ENCODE measurements around the gene USP49.
A peak's percentile ranks its signal among the peaks of the same experiment; 100 is the strongest.

Gene USP49

GRCh38 chr6:41874741-41875140 is 20.4 kb downstream of the USP49 start:
- DNase-seq (ENCODE audit: low read depth in 2 of 2), result no peak

GRCh38 chr6:41872147-41872546 is 23.0 kb downstream of the USP49 start:
- no peak for DNase-seq (ENCODE audit: low read depth in 2 of 2)

- DNase-seq (ENCODE audit: low read depth in 2 of 2), result no peak
These were observed 23.5 kb downstream of the USP49 start for GRCh38 chr6:41871691-41872090.

- DNase-seq (ENCODE audit: low read depth in 2 of 2), result no peak
These were observed 35.8 kb downstream of the USP49 start for GRCh38 chr6:41859356-41859755.

- DNase-seq (ENCODE audit: low read depth in 2 of 2), result no peak
These were observed 36.5 kb downstream of the USP49 start for GRCh38 chr6:41858703-41859102.

GRCh38 chr6:41850861-41851260 is 44.3 kb downstream of the USP49 start:
- DNase-seq (ENCODE audit: low read depth in 2 of 2), result no peak

- peak; percentile 27 to 37 for DNase-seq (ENCODE audit: low read depth in 2 of 2)
These were observed 48.4 kb downstream of the USP49 start for GRCh38 chr6:41846666-41847237.

- DNase-seq (ENCODE audit: low read depth in 2 of 2), result no peak
These were observed 52.0 kb downstream of the USP49 start for GRCh38 chr6:41843178-41843577.

- DNase-seq (ENCODE audit: low read depth in 2 of 2), result no peak
These were observed 54.8 kb downstream of the USP49 start for GRCh38 chr6:41840326-41840725.

- no peak for DNase-seq (ENCODE audit: low read depth in 2 of 2)
These were observed 58.5 kb downstream of the USP49 start for GRCh38 chr6:41836660-41837052.

- DNase-seq (ENCODE audit: low read depth in 2 of 2), result no peak
These were observed 59.0 kb downstream of the USP49 start for GRCh38 chr6:41836022-41836659.

- no peak for DNase-seq (ENCODE audit: low read depth in 2 of 2)
These were observed 62.9 kb downstream of the USP49 start for GRCh38 chr6:41832263-41832662.

- no peak for DNase-seq (ENCODE audit: low read depth in 2 of 2)
These were observed 68.7 kb downstream of the USP49 start for GRCh38 chr6:41826343-41827022.

- no peak for DNase-seq (ENCODE audit: low read depth in 2 of 2)
These were observed 70.3 kb downstream of the USP49 start for GRCh38 chr6:41824571-41825569.

GRCh38 chr6:41823178-41823577 is 72.0 kb downstream of the USP49 start:
- no peak for DNase-seq (ENCODE audit: low read depth in 2 of 2)

- DNase-seq (ENCODE audit: low read depth in 2 of 2), result no peak
These were observed 73.2 kb downstream of the USP49 start for GRCh38 chr6:41822021-41822420.

GRCh38 chr6:41821266-41821665 is 73.9 kb downstream of the USP49 start:
- no peak for DNase-seq (ENCODE audit: low read depth in 2 of 2)

GRCh38 chr6:41818271-41819054 is 76.7 kb downstream of the USP49 start:
- DNase-seq (ENCODE audit: low read depth in 2 of 2), result no peak

GRCh38 chr6:41815587-41815986 is 79.6 kb downstream of the USP49 start:
- DNase-seq (ENCODE audit: low read depth in 2 of 2), result no peak

GRCh38 chr6:41814629-41815028 is 80.5 kb downstream of the USP49 start:
- no peak for DNase-seq (ENCODE audit: low read depth in 2 of 2)

GRCh38 chr6:41813956-41814355 is 81.2 kb downstream of the USP49 start:
- no peak for DNase-seq (ENCODE audit: low read depth in 2 of 2)

Measured in stimulated activated CD4-positive, alpha-beta T cell treated with anti-CD3 and anti-CD28 coated beads, Interleukin-4, amount 100 ng/mL, for 48 hours (primary cell).